HL-60/S4 treated with phorbol 12-myristate 13-acetate at 8.2 ng/mL for 4 days and 3 days (cell line): ENCODE results near the gene MAP3K13.

Source experiments
- in situ Hi-C: fragments of 300-500 bp; cut with MboI; formaldehyde crosslinking; loops from 2 replicates; pipeline ENCODE4 v1.15.0; 2022; ENCODE audit warnings: low sequenced_read_pairs

The MAP3K13 gene

GRCh38 chr3:185362850-185363661, at the start of gene MAP3K13:
MAP3K13 (plus strand) TSS chr3:185363136; CDS start chr3:185428582, 65,446 bp downstream.
- in situ Hi-C loops, result no loop called here

GRCh38 chr3:185313693-185314246, 49.2 kb upstream of the MAP3K13 start:
- in situ Hi-C loops, result no loop called here

- in situ Hi-C loops, result no loop called here
Measured at GRCh38 chr3:185316740-185317412, 46.1 kb upstream of the MAP3K13 start.

- in situ Hi-C loops, result no loop called here
Measured at GRCh38 chr3:185317674-185318073, 45.3 kb upstream of the MAP3K13 start.

- in situ Hi-C loops, result no loop called here
Measured at GRCh38 chr3:185318141-185318540, 44.8 kb upstream of the MAP3K13 start.

GRCh38 chr3:185319801-185320200, 43.1 kb upstream of the MAP3K13 start:
- in situ Hi-C loops, result no loop called here

- in situ Hi-C loops, result no loop called here
Measured at GRCh38 chr3:185320949-185321348, 42.0 kb upstream of the MAP3K13 start.

GRCh38 chr3:185322101-185322719, 40.7 kb upstream of the MAP3K13 start:
- in situ Hi-C loops, result no loop called here

- in situ Hi-C loops, result no loop called here
Measured at GRCh38 chr3:185325946-185326791, 36.8 kb upstream of the MAP3K13 start.

GRCh38 chr3:185327062-185327461, 35.9 kb upstream of the MAP3K13 start:
- in situ Hi-C loops, result no loop called here

GRCh38 chr3:185328324-185329004, 34.5 kb upstream of the MAP3K13 start:
- in situ Hi-C loops, result no loop called here

- in situ Hi-C loops, result no loop called here
Measured at GRCh38 chr3:185330238-185330637, 32.7 kb upstream of the MAP3K13 start.

GRCh38 chr3:185330644-185331043, 32.3 kb upstream of the MAP3K13 start:
- in situ Hi-C loops, result no loop called here

- in situ Hi-C loops, result no loop called here
Measured at GRCh38 chr3:185332026-185332735, 30.8 kb upstream of the MAP3K13 start.

- in situ Hi-C loops, result no loop called here
Measured at GRCh38 chr3:185335799-185336198, 27.1 kb upstream of the MAP3K13 start.

- in situ Hi-C loops, result no loop called here
Measured at GRCh38 chr3:185337231-185337816, 25.6 kb upstream of the MAP3K13 start.

GRCh38 chr3:185339945-185340344, 23.0 kb upstream of the MAP3K13 start:
- in situ Hi-C loops, result no loop called here

GRCh38 chr3:185340751-185341150, 22.2 kb upstream of the MAP3K13 start:
- in situ Hi-C loops, result no loop called here
